Neural cell (in vitro differentiated cells): ENCODE measurements around the gene JAZF1.

Experiments
- EP300 ChIP-seq: fragments of 450-650 bp; conservative IDR thresholded peaks from 2 replicates; pipeline ENCODE4 v1.6.1; 2014; ENCODE audit warnings: antibody characterized with exemption, mild to moderate bottlenecking, moderate library complexity; ENCODE audit not compliant: poor library complexity, severe bottlenecking
- EZH2 ChIP-seq: fragments of 200-600, 300-800 bp; shearing (Covaris generic), sonication (generic); IDR thresholded peaks from 2 replicates; pipeline ENCODE4 v1.6.1; 2014; ENCODE audit warnings: antibody characterized with exemption, low read length, borderline replicate concordance, mild to moderate bottlenecking; ENCODE audit not compliant: insufficient read depth, poor library complexity, severe bottlenecking
- POLR2AphosphoS5 ChIP-seq: IDR thresholded peaks from 2 replicates; pipeline ENCODE4 v1.6.1; 2012
- RAD21 ChIP-seq: fragments of 450-650 bp; conservative IDR thresholded peaks from 2 replicates; pipeline ENCODE4 v1.6.1; 2014; ENCODE audit warnings: antibody characterized with exemption, mild to moderate bottlenecking, moderate library complexity
- SMC3 ChIP-seq: fragments of 450-650 bp; conservative IDR thresholded peaks from 2 replicates; pipeline ENCODE4 v1.6.1; 2014; ENCODE audit warnings: antibody characterized with exemption, mild to moderate bottlenecking, moderate library complexity; ENCODE audit not compliant: poor library complexity
- TAF1 ChIP-seq: IDR thresholded peaks from 2 replicates; pipeline ENCODE4 v1.6.1; 2012; ENCODE audit warnings: low read depth
- TF ChIP-seq, protein P1 (sequence below): fragments of 450-650 bp; IDR thresholded peaks from 2 replicates; pipeline ENCODE4 v1.5.1; 2014; ENCODE audit warnings: antibody characterized with exemption, mild to moderate bottlenecking, moderate library complexity; ENCODE audit not compliant: poor library complexity, severe bottlenecking
- TF ChIP-seq, protein P2 (sequence below): IDR thresholded peaks from 2 replicates; pipeline ENCODE4 v1.6.1; 2012; ENCODE audit warnings: borderline replicate concordance

DNA sequence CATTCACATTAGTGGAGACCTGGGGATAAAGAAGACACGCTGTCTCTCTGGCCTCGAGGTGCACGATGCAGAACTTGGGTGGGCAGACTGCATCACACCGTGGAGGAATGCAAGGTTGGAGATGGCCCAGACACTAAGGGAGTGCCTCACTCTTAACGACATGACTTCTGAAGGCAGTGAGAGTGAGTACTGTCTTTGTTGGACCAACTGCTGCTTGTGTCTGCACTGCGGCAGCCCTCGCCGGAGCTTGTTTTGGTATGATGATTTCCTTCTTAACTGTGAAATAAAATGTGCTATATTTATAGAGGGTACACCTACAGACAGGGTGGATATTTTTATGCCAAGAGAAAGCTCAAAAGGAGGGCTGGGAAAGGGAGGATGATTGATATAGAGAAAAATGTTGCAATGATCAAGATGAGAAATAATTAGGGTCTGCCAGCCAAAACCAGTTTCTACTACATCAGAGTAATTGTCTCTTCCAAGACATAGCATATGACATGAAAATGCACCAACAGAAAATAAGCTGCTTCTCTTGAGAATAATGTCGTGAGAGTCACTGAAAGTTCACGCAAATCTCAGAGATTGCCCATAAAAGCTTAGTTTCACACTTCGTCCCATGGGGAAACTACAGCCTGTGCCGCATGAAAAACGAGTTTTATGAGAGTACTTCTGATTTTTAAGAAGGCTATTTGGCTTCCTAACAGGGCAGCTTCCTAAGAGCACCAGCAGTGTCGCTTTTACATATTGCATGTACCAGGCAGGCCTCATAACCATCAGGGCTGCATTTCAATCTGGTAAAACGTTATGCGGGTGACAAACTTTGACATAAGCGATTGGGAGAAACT lies 313.5 kb downstream of the JAZF1 start:
- TF ChIP-seq POLR2AphosphoS5 (peak; percentile 21), TAF1 (no peak), RAD21 (no peak), EZH2 (no peak), EP300 (peak; percentile 17), SMC3 (no peak)
- TF ChIP-seq, protein P1, sequence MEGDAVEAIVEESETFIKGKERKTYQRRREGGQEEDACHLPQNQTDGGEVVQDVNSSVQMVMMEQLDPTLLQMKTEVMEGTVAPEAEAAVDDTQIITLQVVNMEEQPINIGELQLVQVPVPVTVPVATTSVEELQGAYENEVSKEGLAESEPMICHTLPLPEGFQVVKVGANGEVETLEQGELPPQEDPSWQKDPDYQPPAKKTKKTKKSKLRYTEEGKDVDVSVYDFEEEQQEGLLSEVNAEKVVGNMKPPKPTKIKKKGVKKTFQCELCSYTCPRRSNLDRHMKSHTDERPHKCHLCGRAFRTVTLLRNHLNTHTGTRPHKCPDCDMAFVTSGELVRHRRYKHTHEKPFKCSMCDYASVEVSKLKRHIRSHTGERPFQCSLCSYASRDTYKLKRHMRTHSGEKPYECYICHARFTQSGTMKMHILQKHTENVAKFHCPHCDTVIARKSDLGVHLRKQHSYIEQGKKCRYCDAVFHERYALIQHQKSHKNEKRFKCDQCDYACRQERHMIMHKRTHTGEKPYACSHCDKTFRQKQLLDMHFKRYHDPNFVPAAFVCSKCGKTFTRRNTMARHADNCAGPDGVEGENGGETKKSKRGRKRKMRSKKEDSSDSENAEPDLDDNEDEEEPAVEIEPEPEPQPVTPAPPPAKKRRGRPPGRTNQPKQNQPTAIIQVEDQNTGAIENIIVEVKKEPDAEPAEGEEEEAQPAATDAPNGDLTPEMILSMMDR, result no peak
- TF ChIP-seq, protein P2, sequence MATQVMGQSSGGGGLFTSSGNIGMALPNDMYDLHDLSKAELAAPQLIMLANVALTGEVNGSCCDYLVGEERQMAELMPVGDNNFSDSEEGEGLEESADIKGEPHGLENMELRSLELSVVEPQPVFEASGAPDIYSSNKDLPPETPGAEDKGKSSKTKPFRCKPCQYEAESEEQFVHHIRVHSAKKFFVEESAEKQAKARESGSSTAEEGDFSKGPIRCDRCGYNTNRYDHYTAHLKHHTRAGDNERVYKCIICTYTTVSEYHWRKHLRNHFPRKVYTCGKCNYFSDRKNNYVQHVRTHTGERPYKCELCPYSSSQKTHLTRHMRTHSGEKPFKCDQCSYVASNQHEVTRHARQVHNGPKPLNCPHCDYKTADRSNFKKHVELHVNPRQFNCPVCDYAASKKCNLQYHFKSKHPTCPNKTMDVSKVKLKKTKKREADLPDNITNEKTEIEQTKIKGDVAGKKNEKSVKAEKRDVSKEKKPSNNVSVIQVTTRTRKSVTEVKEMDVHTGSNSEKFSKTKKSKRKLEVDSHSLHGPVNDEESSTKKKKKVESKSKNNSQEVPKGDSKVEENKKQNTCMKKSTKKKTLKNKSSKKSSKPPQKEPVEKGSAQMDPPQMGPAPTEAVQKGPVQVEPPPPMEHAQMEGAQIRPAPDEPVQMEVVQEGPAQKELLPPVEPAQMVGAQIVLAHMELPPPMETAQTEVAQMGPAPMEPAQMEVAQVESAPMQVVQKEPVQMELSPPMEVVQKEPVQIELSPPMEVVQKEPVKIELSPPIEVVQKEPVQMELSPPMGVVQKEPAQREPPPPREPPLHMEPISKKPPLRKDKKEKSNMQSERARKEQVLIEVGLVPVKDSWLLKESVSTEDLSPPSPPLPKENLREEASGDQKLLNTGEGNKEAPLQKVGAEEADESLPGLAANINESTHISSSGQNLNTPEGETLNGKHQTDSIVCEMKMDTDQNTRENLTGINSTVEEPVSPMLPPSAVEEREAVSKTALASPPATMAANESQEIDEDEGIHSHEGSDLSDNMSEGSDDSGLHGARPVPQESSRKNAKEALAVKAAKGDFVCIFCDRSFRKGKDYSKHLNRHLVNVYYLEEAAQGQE, result no peak
